Stimulated activated CD4-positive, alpha-beta T cell treated with anti-CD3 and anti-CD28 coated beads, Interleukin-1b, Interleukin-23, amount 100 ng/mL, for 24 hours (primary cell): Measurements from ENCODE around the gene ADAMTSL1.

ENCODE experiments used
- DNase-seq, 4 experiments: peaks; one replicate each; pipeline ENCODE4 v3.0.0-alpha.2; 2020; ENCODE audit warnings: low read depth in 4 of 4, low spot score in 1 of 4

The ADAMTSL1 gene

GRCh38 chr9:18496256-18497000 is 22.5 kb downstream of the ADAMTSL1 start:
- no peak for DNase-seq

- DNase-seq, result no peak
These were observed 25.1 kb downstream of the ADAMTSL1 start for GRCh38 chr9:18499062-18499461.

GRCh38 chr9:18499980-18500379 is 26.0 kb downstream of the ADAMTSL1 start:
- no peak for DNase-seq

GRCh38 chr9:18500451-18500850 is 26.5 kb downstream of the ADAMTSL1 start:
- DNase-seq, result no peak

- no peak for DNase-seq
These were observed 28.0 kb downstream of the ADAMTSL1 start for GRCh38 chr9:18501949-18502348.

- no peak for DNase-seq
These were observed 28.6 kb downstream of the ADAMTSL1 start for GRCh38 chr9:18502546-18502945.

- no peak for DNase-seq
These were observed 30.8 kb downstream of the ADAMTSL1 start for GRCh38 chr9:18504707-18505106.

- no peak for DNase-seq
These were observed 33.2 kb downstream of the ADAMTSL1 start for GRCh38 chr9:18507151-18507550.

GRCh38 chr9:18516514-18516913 is 42.6 kb downstream of the ADAMTSL1 start:
- DNase-seq, result no peak

- no peak for DNase-seq
These were observed 43.0 kb downstream of the ADAMTSL1 start for GRCh38 chr9:18516965-18517364.

GRCh38 chr9:18520416-18521047 is 46.6 kb downstream of the ADAMTSL1 start:
- DNase-seq, result no peak

GRCh38 chr9:18526685-18527084 is 52.7 kb downstream of the ADAMTSL1 start:
- no peak for DNase-seq

GRCh38 chr9:18531136-18532065 is 57.4 kb downstream of the ADAMTSL1 start:
- no peak for DNase-seq

GRCh38 chr9:18534611-18535010 is 60.7 kb downstream of the ADAMTSL1 start:
- no peak for DNase-seq

GRCh38 chr9:18536554-18536953 is 62.6 kb downstream of the ADAMTSL1 start:
- no peak for DNase-seq

- no peak for DNase-seq
These were observed 65.3 kb downstream of the ADAMTSL1 start for GRCh38 chr9:18539203-18539693.

GRCh38 chr9:18542837-18543405 is 69.0 kb downstream of the ADAMTSL1 start:
- no peak for DNase-seq

GRCh38 chr9:18543406-18544192 is 69.6 kb downstream of the ADAMTSL1 start:
- DNase-seq, result no peak

- DNase-seq, result no peak
These were observed 70.5 kb downstream of the ADAMTSL1 start for GRCh38 chr9:18544456-18544855.

GRCh38 chr9:18545636-18546360 is 71.8 kb downstream of the ADAMTSL1 start:
- no peak for DNase-seq
